K562 (cell line): Measurements from ENCODE around the gene TFAP2A. TPM values are rescaled to one million over a fixed set of nuclear protein-coding genes. Genes with fewer than 3 reads are reported as not detected.

Source experiments
- ATAC-seq: fragments of 200-7000 bp; cut with Tn5 transposase; 3 replicates; pipeline ENCODE4 v1.9.1; 2020; ENCODE audit warnings: moderate library complexity
- BruUV-seq: library from RNA; stranded (reverse); fragments of 400-500 nt; replicated peaks from 2 replicates; lab custom pipeline; 2021; lab: Mats Ljungman, UMichigan
- CTCF ChIA-PET: fragments of 300-600 bp; formaldehyde crosslinking; extraction: SDS; loops from one replicate; lab custom pipeline; 2021; ENCODE audit warnings: low intra/inter-chr PET ratio; lab: Yijun Ruan, JAX
- POLR2A ChIA-PET: fragments of 300-600, 350-650 bp; sonication (Branson Sonifier 250); formaldehyde crosslinking; extraction: SDS; loops from one replicate; lab custom pipeline; 2021; ENCODE audit warnings: antibody characterized with exemption, inconsistent platforms; lab: Yijun Ruan, JAX
- DNase-seq, 4 experiments: peaks; one replicate each; pipeline versions ENCODE4 v3.0.0 to v3.0.0-alpha.2; 2011 to 2018; ENCODE audit warnings: low spot score in 3 of 4, mixed read lengths in 3 of 4; ENCODE audit errors: extremely low read depth in 1 of 4
- FAIRE-seq: peaks from 2 replicates; lab custom pipeline; 2011; peaks lifted over from hg19 to GRCh38; lab: Jason Lieb, UNC
- H2AFZ ChIP-seq: 2 replicates; pipeline ENCODE4 v1.6.0; 2011; ENCODE audit warnings: low read depth, low read length, control low read depth, inconsistent platforms
- H3K27ac ChIP-seq: fragments of 200-600 bp; 3 replicates; pipeline ENCODE4 v1.8.0; 2011; ENCODE audit warnings: low read depth, mild to moderate bottlenecking, control low read depth, inconsistent platforms, low read length, moderate library complexity, mixed read lengths; ENCODE audit errors: extremely low read depth
- H3K27me3 ChIP-seq, 2 experiments: fragments of 300-600 bp in 1 of 2; 2 replicates in 1 of 2; 3 replicates in 1 of 2; pipeline versions ENCODE4 v1.6.0 to v1.8.0; 2011; ENCODE audit warnings: inconsistent platforms in 2 of 2, low read length in 2 of 2, mild to moderate bottlenecking in 1 of 2, mixed read lengths in 1 of 2, moderate library complexity in 1 of 2; ENCODE audit not compliant: control insufficient read depth in 2 of 2, insufficient read depth in 2 of 2
- H3K36me3 ChIP-seq: fragments of 300-600 bp; 3 replicates; pipeline ENCODE4 v1.8.0; 2011; ENCODE audit warnings: mild to moderate bottlenecking, low read length, inconsistent platforms; ENCODE audit not compliant: control insufficient read depth, insufficient read depth
- H3K4me1 ChIP-seq, 2 experiments: fragments of 200-600 bp in 1 of 2; replicated peaks in 1 of 2; 2 replicates in 1 of 2; 3 replicates in 1 of 2; pipeline versions ENCODE4 v1.5.1 to v1.8.0; 2011; ENCODE audit warnings: inconsistent platforms in 2 of 2, low read length in 2 of 2, mild to moderate bottlenecking in 1 of 2, mixed read lengths in 1 of 2, moderate library complexity in 1 of 2; ENCODE audit not compliant: control insufficient read depth in 2 of 2, insufficient read depth in 2 of 2
- H3K4me2 ChIP-seq: 2 replicates; pipeline ENCODE4 v1.6.1; 2011; ENCODE audit warnings: low read length, control low read depth, inconsistent platforms, mixed read lengths; ENCODE audit not compliant: insufficient read depth
- H3K4me3 ChIP-seq: fragments of 200-600 bp; sonication (generic), shearing (Covaris generic); 2 replicates; pipeline ENCODE4 v1.5.1; 2016; ENCODE audit warnings: control low read depth, inconsistent platforms
- H3K79me2 ChIP-seq: fragments of 200-600 bp; 3 replicates; pipeline ENCODE4 v1.8.0; 2011; ENCODE audit warnings: low read length, inconsistent platforms; ENCODE audit not compliant: control insufficient read depth, insufficient read depth
- H3K9ac ChIP-seq, 2 experiments: 2 replicates each; pipeline versions ENCODE4 v1.6.0 to v1.6.1; 2011; ENCODE audit warnings: low read depth in 2 of 2, low read length in 2 of 2, control low read depth in 1 of 2, inconsistent platforms in 1 of 2, mild to moderate bottlenecking in 1 of 2, mixed read lengths in 1 of 2; ENCODE audit not compliant: insufficient read depth in 1 of 2
- H3K9me1 ChIP-seq: one replicate; pipeline ENCODE4 v1.6.0; 2011; ENCODE audit warnings: inconsistent platforms, mild to moderate bottlenecking, low read length, moderate library complexity; ENCODE audit not compliant: control insufficient read depth, insufficient read depth
- H3K9me3 ChIP-seq: replicated peaks from 2 replicates; pipeline ENCODE4 v1.5.1; 2011; ENCODE audit warnings: low read depth, low read length, inconsistent platforms; ENCODE audit not compliant: control insufficient read depth, insufficient read depth
- H4K20me1 ChIP-seq: replicated peaks from 2 replicates; pipeline ENCODE4 v1.6.1; 2011; ENCODE audit warnings: low read length, inconsistent platforms, mixed read lengths; ENCODE audit not compliant: control insufficient read depth, insufficient read depth
- SLC30A9 ChIP-seq: fragments of 250-450 bp; sonication (Bioruptor Pico); IDR thresholded peaks from 2 replicates; pipeline ENCODE4 v1.8.0; 2022; ENCODE audit warnings: mild to moderate bottlenecking, moderate library complexity
- WGBS: fragments of 100-300 bp; shearing (Covaris generic); methylation state at CpG from one replicate; pipeline ENCODE4 v1.1.6; 2016; ENCODE audit warnings: low coverage, mixed read lengths; ENCODE audit not compliant: insufficient coverage; ENCODE audit errors: missing lambda C conversion rate; 5-methylcytosine and 5-hydroxymethylcytosine counted together
- in situ Hi-C: fragments of 300-500 bp; cut with MboI; formaldehyde crosslinking; loops from 4 replicates; pipeline ENCODE4 v1.15.0; 2018; ENCODE audit warnings: inconsistent platforms, mixed read lengths
- intact Hi-C: fragments of 100-400 bp; cut with micrococcal nuclease; formaldehyde crosslinking; loops from 2 replicates; pipeline ENCODE4 v1.14.2; 2022
- polyA plus RNA-seq, 8 experiments: library from polyadenylated mRNA; depleted of rRNA in 4 of 8; stranded (reverse) in 5 of 8; unstranded in 3 of 8; fragments of >200 nt; fragmentation: Nextera tagmentation in 2 of 8; fragmentation: Illumina TruSeq in 1 of 8; extraction: Ambion mirVana in 2 of 8; extraction: Trizol in 1 of 8; gene quantifications; 2 replicates each; pipeline versions ENCODE4 v1.2.1 to v1.2.3, GENCODE V29; 2011 to 2014; ENCODE audit warnings: inconsistent platforms in 1 of 8, missing spikeins in 1 of 8
- total RNA-seq, 7 experiments: library from RNA; depleted of rRNA in 6 of 7; stranded (reverse); fragments of >200 nt in 6 of 7; fragmentation: Illumina TruSeq in 2 of 7; extraction: Trizol in 2 of 7; gene quantifications; 2 replicates each; pipeline versions ENCODE4 v1.2.1 to v1.2.3, GENCODE V29; 2011 to 2021; ENCODE audit warnings: low replicate concordance in 1 of 7
- TF ChIP-seq, protein P1 (sequence below): sonication (generic); formaldehyde crosslinking; IDR thresholded peaks from 2 replicates; pipeline ENCODE4 v1.8.1; 2023; ENCODE audit warnings: mild to moderate bottlenecking, missing genetic modification reagents

Gene TFAP2A
- total and polyA plus RNA-seq, 9 of the 15 experiments (the other 6 are each of a cell fraction or from before 2014, with no cell fraction given): 0.14 to 0.53 (median 0.19) TPM; not detected in 1

DNA sequence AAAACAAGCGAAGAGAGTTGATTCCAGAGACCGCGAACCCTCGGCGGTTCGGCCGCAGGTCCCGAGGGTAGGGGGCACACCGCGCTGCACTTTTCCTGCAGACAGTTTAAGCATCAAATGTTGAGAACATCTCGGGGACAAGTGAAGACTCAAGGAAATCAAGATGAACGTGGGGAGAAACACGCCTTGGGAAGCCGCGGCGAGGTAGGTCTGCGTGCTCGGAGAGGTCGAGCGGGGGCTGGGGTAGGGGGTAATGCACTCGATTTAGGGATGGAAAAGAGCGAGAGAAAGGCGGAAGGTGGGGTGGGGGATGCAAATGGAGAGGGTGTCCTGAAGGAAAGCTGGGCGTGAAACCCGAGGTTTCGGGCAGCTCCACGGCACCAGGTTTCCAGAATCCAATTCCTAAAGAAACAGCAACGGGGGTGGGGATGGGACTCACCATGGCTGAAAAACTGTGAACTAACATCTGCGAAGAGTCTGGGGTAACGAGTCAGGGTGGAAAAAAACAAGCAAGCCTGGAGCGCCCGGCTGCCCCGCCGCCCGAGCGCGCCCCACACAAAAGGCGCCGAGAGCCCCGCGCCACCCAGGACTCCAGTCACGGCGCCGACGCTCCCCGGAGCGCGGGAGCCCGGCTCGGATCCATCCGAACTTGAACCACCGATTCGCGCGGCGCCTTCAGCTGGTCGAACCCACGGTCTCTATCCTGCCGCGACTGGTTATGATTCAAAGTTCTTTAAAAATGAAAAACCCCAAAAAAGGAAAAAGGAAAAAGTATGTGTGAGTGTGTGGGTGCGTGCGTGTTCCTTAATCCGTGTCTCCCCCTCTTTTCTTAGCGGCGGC lies 3.5 kb downstream of the TFAP2A start:
- H3K36me3 ChIP-seq: no peaks in the 10 kb centered on the region
- H3K27ac ChIP-seq: no peak overlapping the region
- no peak overlapping the region for H2AFZ ChIP-seq
- ChIA-PET CTCF (no interaction called here), POLR2A (no interaction called here)
- no peak for TF ChIP-seq SLC30A9 (CRISPR knock-in tag)
- TF ChIP-seq, protein P1, sequence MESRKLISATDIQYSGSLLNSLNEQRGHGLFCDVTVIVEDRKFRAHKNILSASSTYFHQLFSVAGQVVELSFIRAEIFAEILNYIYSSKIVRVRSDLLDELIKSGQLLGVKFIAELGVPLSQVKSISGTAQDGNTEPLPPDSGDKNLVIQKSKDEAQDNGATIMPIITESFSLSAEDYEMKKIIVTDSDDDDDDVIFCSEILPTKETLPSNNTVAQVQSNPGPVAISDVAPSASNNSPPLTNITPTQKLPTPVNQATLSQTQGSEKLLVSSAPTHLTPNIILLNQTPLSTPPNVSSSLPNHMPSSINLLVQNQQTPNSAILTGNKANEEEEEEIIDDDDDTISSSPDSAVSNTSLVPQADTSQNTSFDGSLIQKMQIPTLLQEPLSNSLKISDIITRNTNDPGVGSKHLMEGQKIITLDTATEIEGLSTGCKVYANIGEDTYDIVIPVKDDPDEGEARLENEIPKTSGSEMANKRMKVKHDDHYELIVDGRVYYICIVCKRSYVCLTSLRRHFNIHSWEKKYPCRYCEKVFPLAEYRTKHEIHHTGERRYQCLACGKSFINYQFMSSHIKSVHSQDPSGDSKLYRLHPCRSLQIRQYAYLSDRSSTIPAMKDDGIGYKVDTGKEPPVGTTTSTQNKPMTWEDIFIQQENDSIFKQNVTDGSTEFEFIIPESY (CRISPR knock-in tag): 0 out of 2 replicates have a peak, but pooled peaks have one; percentile 39
- H3K4me2 ChIP-seq: no peak overlapping the region
- no peak overlapping the region for H3K9ac ChIP-seq
- intact Hi-C loops (no loop called here), in situ Hi-C loops (no loop called here)
- no peaks in the 10 kb centered on the region for H4K20me1 ChIP-seq
- no peak overlapping the region for H3K4me3 ChIP-seq
- 92% methylated on average over 37 of the region's 65 CpGs for WGBS
- peaks cover 0 to 40% of the 10 kb centered on the region in 2 experiments; a peak in 3 of 5 replicates for H3K4me1 ChIP-seq
- DNase-seq (no peak), ATAC-seq (no peak), FAIRE-seq (no peak)
- no peaks in the 10 kb centered on the region for H3K9me1 ChIP-seq
- peaks cover 13 to 33% of the 10 kb centered on the region in 2 experiments; a peak in 4 of 5 replicates for H3K27me3 ChIP-seq
- H3K9me3 ChIP-seq: 0 out of 2 replicates have a peak, but pooled peaks cover 2% of the 10 kb centered on the region
- H3K79me2 ChIP-seq: no peaks in the 10 kb centered on the region
- BruUV-seq: no TSS peak
